GM12878 (cell line): ENCODE measurements around the gene SNRPD3.
"Not testable (repeated sequence)": the region's sequence is repeated elsewhere in the genome, so short reads cannot be mapped to it uniquely, and the experiment has no call there.

ENCODE experiments used
- ASH2L ChIP-seq: fragments of 300-600, 200-600 bp; sonication (generic); IDR thresholded peaks from 2 replicates; pipeline ENCODE4 v1.6.1; 2017; ENCODE audit warnings: low read depth, mild to moderate bottlenecking, borderline replicate concordance
- CREB1 ChIP-seq: IDR thresholded peaks from 2 replicates; pipeline ENCODE4 v1.6.1; 2012; ENCODE audit warnings: low read depth, mild to moderate bottlenecking, inconsistent platforms
- EP300 ChIP-seq, 2 experiments: fragments of 150-350 bp in 1 of 2; IDR thresholded peaks; 2 replicates each; pipeline ENCODE4 v1.6.1; 2011 to 2012; ENCODE audit warnings: low read depth in 2 of 2, low read length in 2 of 2, borderline replicate concordance in 1 of 2, improper control_type of control experiment in 1 of 2, inconsistent platforms in 1 of 2; ENCODE audit not compliant: control insufficient read depth in 1 of 2
- EZH2 ChIP-seq: IDR thresholded peaks from 2 replicates; pipeline ENCODE4 v1.6.1; 2012; ENCODE audit warnings: low read depth, mild to moderate bottlenecking, control low read depth, inconsistent platforms, low read length, borderline replicate concordance; ENCODE audit not compliant: control insufficient read depth
- HDAC6 ChIP-seq: fragments of 200-600 bp; sonication (generic); IDR thresholded peaks from one replicate; pipeline ENCODE4 v1.8.0; 2017; ENCODE audit warnings: antibody characterized with exemption; ENCODE audit not compliant: unreplicated experiment
- MEF2B ChIP-seq: fragments of 450-650 bp; IDR thresholded peaks from 2 replicates; pipeline ENCODE4 v1.6.1; 2018; ENCODE audit warnings: mild to moderate bottlenecking, moderate library complexity; ENCODE audit not compliant: partially characterized antibody, poor library complexity, severe bottlenecking
- POLR2A ChIP-seq: IDR thresholded peaks from 2 replicates; pipeline ENCODE4 v1.6.1; 2011; ENCODE audit warnings: low read depth, mild to moderate bottlenecking, low read length
- USF2 ChIP-seq: IDR thresholded peaks from 2 replicates; pipeline ENCODE4 v1.6.1; 2011; ENCODE audit warnings: low read depth, low read length, improper control_type of control experiment, borderline replicate concordance
- ZZZ3 ChIP-seq: IDR thresholded peaks from 2 replicates; pipeline ENCODE4 v1.6.1; 2011; ENCODE audit warnings: low read depth; ENCODE audit not compliant: control insufficient read depth, insufficient read length
- TF ChIP-seq, protein P1 (sequence below), 3 experiments: IDR thresholded peaks in 2 of 3; conservative IDR thresholded peaks in 1 of 3; 2 replicates each; pipeline ENCODE4 v1.5.1; 2011; ENCODE audit warnings: low read depth in 3 of 3, low read length in 3 of 3, mild to moderate bottlenecking in 3 of 3, control low read depth in 2 of 3, moderate library complexity in 2 of 3, inconsistent platforms in 1 of 3, mixed read lengths in 1 of 3; ENCODE audit not compliant: control insufficient read depth in 2 of 3, insufficient read depth in 1 of 3; ENCODE audit errors: extremely low read depth in 1 of 3

- not testable (repeated sequence) for TF ChIP-seq POLR2A; HDAC6; USF2; ZZZ3; CREB1; ASH2L; EZH2; EP300 (IDR thresholded peaks at IDR 0.05; ENCODE audit: borderline replicate concordance in 1 of 2, control insufficient read depth in 1 of 2, low read depth in 2 of 2, low read length in 2 of 2)
- TF ChIP-seq, protein P1, sequence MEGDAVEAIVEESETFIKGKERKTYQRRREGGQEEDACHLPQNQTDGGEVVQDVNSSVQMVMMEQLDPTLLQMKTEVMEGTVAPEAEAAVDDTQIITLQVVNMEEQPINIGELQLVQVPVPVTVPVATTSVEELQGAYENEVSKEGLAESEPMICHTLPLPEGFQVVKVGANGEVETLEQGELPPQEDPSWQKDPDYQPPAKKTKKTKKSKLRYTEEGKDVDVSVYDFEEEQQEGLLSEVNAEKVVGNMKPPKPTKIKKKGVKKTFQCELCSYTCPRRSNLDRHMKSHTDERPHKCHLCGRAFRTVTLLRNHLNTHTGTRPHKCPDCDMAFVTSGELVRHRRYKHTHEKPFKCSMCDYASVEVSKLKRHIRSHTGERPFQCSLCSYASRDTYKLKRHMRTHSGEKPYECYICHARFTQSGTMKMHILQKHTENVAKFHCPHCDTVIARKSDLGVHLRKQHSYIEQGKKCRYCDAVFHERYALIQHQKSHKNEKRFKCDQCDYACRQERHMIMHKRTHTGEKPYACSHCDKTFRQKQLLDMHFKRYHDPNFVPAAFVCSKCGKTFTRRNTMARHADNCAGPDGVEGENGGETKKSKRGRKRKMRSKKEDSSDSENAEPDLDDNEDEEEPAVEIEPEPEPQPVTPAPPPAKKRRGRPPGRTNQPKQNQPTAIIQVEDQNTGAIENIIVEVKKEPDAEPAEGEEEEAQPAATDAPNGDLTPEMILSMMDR (IDR thresholded peaks at IDR 0.05 in 2 of 3, conservative IDR thresholded peaks at IDR 0.05 in 1 of 3; ENCODE audit: control insufficient read depth in 2 of 3, extremely low read depth in 1 of 3, insufficient read depth in 1 of 3, low read depth in 3 of 3, low read length in 3 of 3) = not testable (repeated sequence)
- peak; percentile 63 for TF ChIP-seq MEF2B
Observed at GRCh38 chr22:24552503-24553286, 3.1 kb upstream of the SNRPD3 start.
